ENCODE results near the gene DAB1. TPM values are rescaled to one million over a fixed set of nuclear protein-coding genes. Genes with fewer than 3 reads are reported as not detected.

The DAB1 gene
- total RNA-seq, 1 donor from 2014 or later: 14.6 TPM

DNA sequence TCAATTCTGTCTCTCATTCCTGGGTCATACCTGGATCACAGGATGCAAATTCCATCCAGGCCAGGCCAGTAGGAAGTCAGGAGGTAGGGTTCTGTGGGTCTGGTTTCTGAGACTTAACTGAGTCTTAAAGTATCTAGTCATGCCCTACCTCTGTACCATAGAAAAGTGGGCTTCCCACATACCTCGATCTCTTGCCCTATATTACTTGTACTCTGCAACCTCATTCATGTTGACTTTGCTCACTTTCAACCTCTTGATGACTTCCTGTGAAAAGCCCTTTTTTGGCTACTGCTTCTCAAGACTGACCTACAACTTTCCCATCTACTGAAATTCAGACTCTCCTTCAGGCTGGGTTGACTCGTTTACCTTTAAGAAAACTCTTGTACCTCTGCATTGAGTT is 329.1 kb downstream of the DAB1 start:
- Histone ChIP-seq H3K36me3 (no peaks in the 10 kb centered on the region), H3K9ac (no peak overlapping the region), H3K4me3 (no peak overlapping the region), H3K27me3 (no peaks in the 10 kb centered on the region), H3F3A (ENCODE audit: low read depth) (peaks cover 5% of the 10 kb centered on the region), H3K4me2 (peak overlapping the region; percentile 65), H3K27ac (no peak overlapping the region), H3K9me3 (ENCODE audit: low read depth) (no peaks in the 10 kb centered on the region), H3K79me2 (ENCODE audit: low read depth) (no peaks in the 10 kb centered on the region), H2AFZ (replicated peaks) (no peak overlapping the region), H4K20me1 (ENCODE audit: low read depth) (no peaks in the 10 kb centered on the region), H3K4me1 (peaks cover 42% of the 10 kb centered on the region)
- peaks cover 4% of the 10 kb centered on the region for H3K27me3 Mint-ChIP-seq (ENCODE audit: insufficient read depth, low read depth)
- no peaks in the 10 kb centered on the region for H3K9me3 Mint-ChIP-seq
- DNase-seq (ENCODE audit: low spot score): no peak
- H3K27ac Mint-ChIP-seq: no peak overlapping the region
- no peak overlapping the region for H3K4me3 Mint-ChIP-seq
- H3K4me1 Mint-ChIP-seq: peaks cover 27% of the 10 kb centered on the region
- TF ChIP-seq CTCF (IDR thresholded peaks at IDR 0.05) (no peak), EZH2 (IDR thresholded peaks at IDR 0.05) (no peak), EZH2phosphoT487 (IDR thresholded peaks at IDR 0.05) (no peak)
- no peaks in the 10 kb centered on the region for H3K36me3 Mint-ChIP-seq

GRCh38 chr1:57093122-57093521 is 330.7 kb downstream of the DAB1 start:
- no peak overlapping the region for H2AFZ ChIP-seq (replicated peaks)
- H3K79me2 ChIP-seq (ENCODE audit: low read depth): no peaks in the 10 kb centered on the region
- TF ChIP-seq EZH2phosphoT487 (IDR thresholded peaks at IDR 0.05): no peak
- TF ChIP-seq EZH2 (IDR thresholded peaks at IDR 0.05): no peak
- no peak for TF ChIP-seq CTCF (IDR thresholded peaks at IDR 0.05)
- H3K27ac ChIP-seq: no peak overlapping the region
- no peak overlapping the region for H3K9ac ChIP-seq
- no peaks in the 10 kb centered on the region for H3K36me3 ChIP-seq
- no peak for DNase-seq (ENCODE audit: low spot score)
- peaks cover 36% of the 10 kb centered on the region for H3K4me1 Mint-ChIP-seq
- no peaks in the 10 kb centered on the region for H4K20me1 ChIP-seq (ENCODE audit: low read depth)
- no peaks in the 10 kb centered on the region for H3K9me3 Mint-ChIP-seq
- H3K4me3 ChIP-seq: no peak overlapping the region
- peaks cover 58% of the 10 kb centered on the region for H3K4me1 ChIP-seq
- no peak overlapping the region for H3K4me3 Mint-ChIP-seq
- H3K27me3 Mint-ChIP-seq (ENCODE audit: insufficient read depth, low read depth): peaks cover 4% of the 10 kb centered on the region
- H3K27ac Mint-ChIP-seq: no peak overlapping the region
- no peaks in the 10 kb centered on the region for H3K9me3 ChIP-seq (ENCODE audit: low read depth)
- H3K36me3 Mint-ChIP-seq: no peaks in the 10 kb centered on the region
- H3F3A ChIP-seq (ENCODE audit: low read depth): peaks cover 5% of the 10 kb centered on the region
- no peak overlapping the region for H3K4me2 ChIP-seq
- H3K27me3 ChIP-seq: no peaks in the 10 kb centered on the region

DNA sequence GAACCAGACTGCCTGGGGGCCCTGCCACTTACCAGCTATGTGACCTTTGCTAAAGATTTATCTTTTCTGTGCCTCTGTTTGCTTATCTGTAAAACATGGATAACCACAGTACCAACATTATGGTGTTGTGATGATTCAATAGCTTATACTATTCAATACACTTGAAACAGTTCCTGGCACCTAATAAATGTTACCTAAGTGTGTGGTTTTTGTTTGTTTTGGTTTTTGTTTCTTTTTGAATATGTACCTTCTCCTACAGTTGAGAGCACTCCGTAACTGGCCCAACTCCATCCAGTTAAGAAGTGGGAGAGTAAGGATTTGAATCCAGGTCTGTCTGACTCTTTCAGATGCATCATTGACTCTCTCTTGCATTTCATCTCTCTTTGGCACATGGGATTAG is 332.2 kb downstream of the DAB1 start:
- no peaks in the 10 kb centered on the region for H3K79me2 ChIP-seq (ENCODE audit: low read depth)
- no peak overlapping the region for H3K4me3 ChIP-seq
- no peaks in the 10 kb centered on the region for H3K27me3 ChIP-seq
- H3K9me3 Mint-ChIP-seq: no peaks in the 10 kb centered on the region
- H3K27me3 Mint-ChIP-seq (ENCODE audit: insufficient read depth, low read depth): peaks cover 6% of the 10 kb centered on the region
- no peaks in the 10 kb centered on the region for H3K9me3 ChIP-seq (ENCODE audit: low read depth)
- H3K4me3 Mint-ChIP-seq: no peak overlapping the region
- H3K36me3 ChIP-seq: no peaks in the 10 kb centered on the region
- no peak overlapping the region for H3K27ac ChIP-seq
- no peak overlapping the region for H3K9ac ChIP-seq
- no peaks in the 10 kb centered on the region for H3K36me3 Mint-ChIP-seq
- H3F3A ChIP-seq (ENCODE audit: low read depth): peaks cover 5% of the 10 kb centered on the region
- H3K4me2 ChIP-seq: no peak overlapping the region
- no peak overlapping the region for H2AFZ ChIP-seq (replicated peaks)
- H3K4me1 Mint-ChIP-seq: peaks cover 33% of the 10 kb centered on the region
- no peaks in the 10 kb centered on the region for H4K20me1 ChIP-seq (ENCODE audit: low read depth)
- TF ChIP-seq EZH2 (IDR thresholded peaks at IDR 0.05): no peak
- TF ChIP-seq CTCF (IDR thresholded peaks at IDR 0.05): no peak
- no peak for TF ChIP-seq EZH2phosphoT487 (IDR thresholded peaks at IDR 0.05)
- H3K4me1 ChIP-seq: peaks cover 55% of the 10 kb centered on the region
- DNase-seq (ENCODE audit: low spot score): no peak
- H3K27ac Mint-ChIP-seq: no peak overlapping the region

All from neural progenitor cell (in vitro differentiated cells).